PC-3 (cell line): ENCODE measurements around the gene LGALS3BP.

Experiments
- CTCF ChIP-seq: fragments of 300-600 bp; sonication (generic); conservative IDR thresholded peaks from 2 replicates; pipeline ENCODE4 v1.5.1; 2017; ENCODE audit warnings: antibody characterized with exemption, low read depth, mild to moderate bottlenecking, low read length
- EZH2 ChIP-seq: fragments of 300-600 bp; sonication (generic); IDR thresholded peaks from one replicate; pipeline ENCODE4 v1.6.1; 2017; ENCODE audit warnings: antibody characterized with exemption, mild to moderate bottlenecking, low read length; ENCODE audit not compliant: unreplicated experiment

- TF ChIP-seq CTCF (no peak), EZH2 (no peak)
These were observed at the start of gene LGALS3BP for GRCh38 chr17:78979780-78980623.
